Vagina (tissue), 2 donors: ENCODE measurements around the gene ASCL1.

Experiments
- CTCF ChIP-seq, 3 experiments: fragments of 450-650 bp in 2 of 3; fragments of 200-600 bp in 1 of 3; sonication (generic) in 1 of 3; IDR thresholded peaks; one replicate each; pipeline ENCODE4 v1.5.1; 2017 to 2019; ENCODE audit warnings: antibody characterized with exemption in 3 of 3, mild to moderate bottlenecking in 2 of 3, moderate library complexity in 2 of 3
- POLR2A ChIP-seq, 2 donors: fragments of 450-650 bp; IDR thresholded peaks; one replicate each; pipeline ENCODE4 v1.6.1; 2017; ENCODE audit warnings: antibody characterized with exemption in 2 of 2, mild to moderate bottlenecking in 2 of 2, moderate library complexity in 2 of 2
- POLR2AphosphoS5 ChIP-seq, 2 donors: sonication (generic); formaldehyde crosslinking; IDR thresholded peaks; one replicate each; pipeline ENCODE4 v1.9.0; 2017; ENCODE audit warnings: antibody characterized with exemption in 2 of 2, mild to moderate bottlenecking in 2 of 2, low read depth in 1 of 2; ENCODE audit not compliant: insufficient read depth in 1 of 2

GRCh38 chr12:102910792-102911191, 46.7 kb upstream of the ASCL1 start:
- TF ChIP-seq CTCF (IDR thresholded peaks at IDR 0.05), result no peak
- no peak for TF ChIP-seq POLR2A (IDR thresholded peaks at IDR 0.05)
- TF ChIP-seq POLR2AphosphoS5 (IDR thresholded peaks at IDR 0.05; ENCODE audit: insufficient read depth in 1 of 2, low read depth in 1 of 2), result no peak
